Measurements from ENCODE around the gene GSG1L.

GSG1L gene

DNA sequence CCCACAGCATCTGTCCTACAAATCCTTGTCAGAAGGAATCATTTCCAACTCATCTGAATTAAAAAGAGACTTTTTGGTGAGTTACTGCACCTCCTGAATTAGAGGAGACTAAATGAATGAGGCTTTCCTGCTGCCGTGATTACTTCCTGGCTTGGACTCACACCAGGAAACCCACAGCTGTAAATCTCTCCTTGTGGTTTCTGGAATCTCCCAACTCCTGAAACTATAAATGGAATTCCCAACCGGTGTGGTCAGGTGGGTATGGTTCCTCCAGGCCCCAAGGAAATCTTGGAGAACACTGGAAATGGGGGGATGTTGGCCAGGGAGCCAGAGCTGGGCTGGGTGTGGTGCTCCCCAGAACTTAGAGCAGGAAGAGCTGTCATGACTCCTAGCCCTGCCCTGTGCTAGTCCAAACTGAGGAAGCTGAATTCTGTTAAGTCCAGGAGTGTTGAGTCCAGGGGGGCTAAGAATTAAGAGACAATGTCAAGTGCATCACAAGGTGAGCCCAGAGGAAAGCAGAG lies 216.4 kb downstream of the GSG1L start:
- H3K4me3 ChIP-seq (ENCODE audit: low read depth, low read length): no peak overlapping the region
- TF ChIP-seq, protein P1, sequence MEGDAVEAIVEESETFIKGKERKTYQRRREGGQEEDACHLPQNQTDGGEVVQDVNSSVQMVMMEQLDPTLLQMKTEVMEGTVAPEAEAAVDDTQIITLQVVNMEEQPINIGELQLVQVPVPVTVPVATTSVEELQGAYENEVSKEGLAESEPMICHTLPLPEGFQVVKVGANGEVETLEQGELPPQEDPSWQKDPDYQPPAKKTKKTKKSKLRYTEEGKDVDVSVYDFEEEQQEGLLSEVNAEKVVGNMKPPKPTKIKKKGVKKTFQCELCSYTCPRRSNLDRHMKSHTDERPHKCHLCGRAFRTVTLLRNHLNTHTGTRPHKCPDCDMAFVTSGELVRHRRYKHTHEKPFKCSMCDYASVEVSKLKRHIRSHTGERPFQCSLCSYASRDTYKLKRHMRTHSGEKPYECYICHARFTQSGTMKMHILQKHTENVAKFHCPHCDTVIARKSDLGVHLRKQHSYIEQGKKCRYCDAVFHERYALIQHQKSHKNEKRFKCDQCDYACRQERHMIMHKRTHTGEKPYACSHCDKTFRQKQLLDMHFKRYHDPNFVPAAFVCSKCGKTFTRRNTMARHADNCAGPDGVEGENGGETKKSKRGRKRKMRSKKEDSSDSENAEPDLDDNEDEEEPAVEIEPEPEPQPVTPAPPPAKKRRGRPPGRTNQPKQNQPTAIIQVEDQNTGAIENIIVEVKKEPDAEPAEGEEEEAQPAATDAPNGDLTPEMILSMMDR (IDR thresholded peaks at IDR 0.05; ENCODE audit: low read depth, low read length): no peak
- no peak for TF ChIP-seq POLR2A (IDR thresholded peaks at IDR 0.05; ENCODE audit: extremely low read depth, insufficient read length)
- TF ChIP-seq MYC (IDR thresholded peaks at IDR 0.05; ENCODE audit: low read depth, low read length): no peak
- no peak for TF ChIP-seq MAX (IDR thresholded peaks at IDR 0.05; ENCODE audit: low read depth, low read length)
- DNase-seq (ENCODE audit: low read depth): no peak

DNA sequence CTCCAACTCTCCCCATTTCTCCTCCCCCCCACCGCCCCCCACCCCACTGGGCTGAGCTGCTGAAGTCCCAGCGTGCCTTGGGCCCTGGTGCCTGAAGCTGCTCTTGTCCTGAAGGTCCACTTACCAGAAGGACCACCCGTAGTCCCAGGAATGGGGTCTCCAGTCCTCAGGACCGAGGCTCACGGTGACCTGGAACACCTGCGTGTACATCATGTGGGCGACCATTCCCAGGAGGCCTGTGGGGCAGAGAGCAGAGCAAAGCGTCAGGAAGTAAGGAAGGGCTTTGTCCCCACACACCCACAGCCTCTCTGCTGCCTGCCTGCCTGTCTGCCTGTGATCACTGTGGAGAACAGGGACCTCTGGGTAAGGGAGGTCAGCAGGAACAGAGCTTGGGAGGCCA lies 218.7 kb downstream of the GSG1L start:
- DNase-seq (ENCODE audit: low read depth): no peak
- no peak overlapping the region for H3K4me3 ChIP-seq (ENCODE audit: low read depth, low read length)
- TF ChIP-seq, protein P1 (IDR thresholded peaks at IDR 0.05; ENCODE audit: low read depth, low read length): no peak
- no peak for TF ChIP-seq MYC (IDR thresholded peaks at IDR 0.05; ENCODE audit: low read depth, low read length)
- no peak for TF ChIP-seq POLR2A (IDR thresholded peaks at IDR 0.05; ENCODE audit: extremely low read depth, insufficient read length)
- no peak for TF ChIP-seq MAX (IDR thresholded peaks at IDR 0.05; ENCODE audit: low read depth, low read length)

- no peak for DNase-seq (ENCODE audit: low read depth)
- H3K4me3 ChIP-seq (ENCODE audit: low read depth, low read length): no peak overlapping the region
- no peak for TF ChIP-seq MAX (IDR thresholded peaks at IDR 0.05; ENCODE audit: low read depth, low read length)
- TF ChIP-seq MYC (IDR thresholded peaks at IDR 0.05; ENCODE audit: low read depth, low read length): no peak
- no peak for TF ChIP-seq POLR2A (IDR thresholded peaks at IDR 0.05; ENCODE audit: extremely low read depth, insufficient read length)
- TF ChIP-seq, protein P1 (IDR thresholded peaks at IDR 0.05; ENCODE audit: low read depth, low read length): no peak
These were observed 219.7 kb downstream of the GSG1L start for GRCh38 chr16:27843800-27844199.

DNA sequence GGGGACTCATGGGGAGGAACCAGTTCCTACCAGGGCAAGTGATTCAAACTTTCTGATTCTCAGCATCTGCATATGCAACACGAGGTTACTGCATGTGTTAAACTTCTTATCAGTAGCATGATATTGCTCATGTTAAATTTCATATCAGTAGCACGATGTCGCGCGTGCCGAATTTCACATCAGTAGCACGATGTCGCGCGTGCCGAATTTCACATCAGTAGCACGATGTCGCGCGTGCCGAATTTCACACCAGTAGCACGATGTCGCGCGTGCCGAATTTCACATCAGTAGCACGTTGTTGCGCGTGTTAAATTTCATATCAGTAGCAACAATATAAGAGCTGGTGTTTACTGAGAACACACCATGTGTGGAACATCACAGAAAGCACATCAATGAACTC lies 221.6 kb downstream of the GSG1L start:
- DNase-seq (ENCODE audit: low read depth): no peak
- TF ChIP-seq, protein P1 (IDR thresholded peaks at IDR 0.05; ENCODE audit: low read depth, low read length): no peak
- TF ChIP-seq MAX (IDR thresholded peaks at IDR 0.05; ENCODE audit: low read depth, low read length) (no peak), POLR2A (IDR thresholded peaks at IDR 0.05; ENCODE audit: extremely low read depth, insufficient read length) (no peak), MYC (IDR thresholded peaks at IDR 0.05; ENCODE audit: low read depth, low read length) (no peak)
- H3K4me3 ChIP-seq (ENCODE audit: low read depth, low read length): no peak overlapping the region

DNA sequence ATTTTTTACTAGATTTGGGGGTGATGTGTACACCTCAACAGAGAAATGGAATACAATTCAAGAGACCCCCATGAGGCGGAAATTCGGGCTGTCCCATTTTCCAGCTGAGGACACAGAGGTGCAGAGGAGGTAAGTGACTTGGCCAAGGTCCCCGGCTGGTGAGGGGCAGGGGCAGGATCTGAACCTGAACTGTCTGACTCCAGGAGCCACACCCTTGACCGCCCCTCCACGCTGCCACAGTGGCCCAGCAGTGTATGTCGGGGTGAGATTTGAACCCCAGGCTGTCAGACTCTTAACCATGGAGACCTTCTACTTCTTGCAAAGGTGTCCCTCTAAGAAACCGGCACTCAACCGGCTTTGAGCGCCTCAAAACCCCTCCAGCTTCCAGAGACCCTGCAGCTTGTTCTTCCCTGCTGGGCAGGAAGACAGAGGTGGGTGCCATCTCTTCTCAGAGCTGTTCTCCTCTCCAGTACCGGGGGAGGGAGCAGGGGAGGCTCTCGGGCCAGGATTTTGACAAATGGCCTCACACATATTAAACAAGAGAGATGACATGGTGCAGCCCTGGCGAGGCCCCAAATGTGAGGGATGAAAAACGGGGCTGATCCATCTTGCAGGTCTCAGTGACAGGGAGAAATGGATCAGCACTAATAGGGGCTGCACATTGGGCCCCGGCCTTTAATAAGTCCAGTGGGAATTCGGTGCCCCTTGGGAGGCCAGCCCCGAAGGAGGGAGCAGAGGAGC lies 222.3 kb downstream of the GSG1L start:
- DNase-seq (ENCODE audit: low read depth): no peak
- no peak overlapping the region for H3K4me3 ChIP-seq (ENCODE audit: low read depth, low read length)
- TF ChIP-seq MYC (IDR thresholded peaks at IDR 0.05; ENCODE audit: low read depth, low read length): no peak
- no peak for TF ChIP-seq MAX (IDR thresholded peaks at IDR 0.05; ENCODE audit: low read depth, low read length)
- TF ChIP-seq POLR2A (IDR thresholded peaks at IDR 0.05; ENCODE audit: extremely low read depth, insufficient read length): no peak
- TF ChIP-seq, protein P1 (IDR thresholded peaks at IDR 0.05; ENCODE audit: low read depth, low read length): no peak

Measured in NB4 (cell line).